ENCODE measurements around the gene OTOG. TPM values are rescaled to one million over a fixed set of nuclear protein-coding genes. Genes with fewer than 3 reads are reported as not detected.

OTOG gene
- total RNA-seq, 1 donor from 2014 or later: not detected

DNA sequence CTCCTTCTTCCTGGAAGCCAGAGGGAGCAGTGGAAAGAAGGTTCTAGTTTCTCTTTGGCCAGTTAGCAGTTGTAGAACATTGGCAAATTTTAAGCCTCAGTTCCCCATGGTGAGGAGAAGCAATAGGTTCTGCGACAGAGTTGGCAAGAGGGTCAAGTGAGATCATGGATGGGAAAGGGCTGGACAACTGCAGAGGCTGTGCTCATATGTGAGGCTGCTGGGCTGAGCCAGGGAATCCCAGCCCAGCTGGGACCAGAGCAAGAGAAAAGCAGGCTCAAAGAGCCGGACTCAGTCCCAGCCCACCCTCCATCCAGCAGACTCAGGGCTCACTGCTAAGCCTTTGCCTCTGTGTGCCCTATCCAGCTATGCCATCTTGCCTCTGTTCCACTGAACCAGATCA, 105.5 kb downstream of the OTOG start:
- no peak for DNase-seq (ENCODE audit: low read depth)
- peaks cover 5% of the 10 kb centered on the region for H3K27me3 ChIP-seq (ENCODE audit: control insufficient read depth, insufficient read depth, low read length)
- H3K4me3 ChIP-seq (ENCODE audit: low read depth, low read length): no peak overlapping the region
- TF ChIP-seq, protein P1, sequence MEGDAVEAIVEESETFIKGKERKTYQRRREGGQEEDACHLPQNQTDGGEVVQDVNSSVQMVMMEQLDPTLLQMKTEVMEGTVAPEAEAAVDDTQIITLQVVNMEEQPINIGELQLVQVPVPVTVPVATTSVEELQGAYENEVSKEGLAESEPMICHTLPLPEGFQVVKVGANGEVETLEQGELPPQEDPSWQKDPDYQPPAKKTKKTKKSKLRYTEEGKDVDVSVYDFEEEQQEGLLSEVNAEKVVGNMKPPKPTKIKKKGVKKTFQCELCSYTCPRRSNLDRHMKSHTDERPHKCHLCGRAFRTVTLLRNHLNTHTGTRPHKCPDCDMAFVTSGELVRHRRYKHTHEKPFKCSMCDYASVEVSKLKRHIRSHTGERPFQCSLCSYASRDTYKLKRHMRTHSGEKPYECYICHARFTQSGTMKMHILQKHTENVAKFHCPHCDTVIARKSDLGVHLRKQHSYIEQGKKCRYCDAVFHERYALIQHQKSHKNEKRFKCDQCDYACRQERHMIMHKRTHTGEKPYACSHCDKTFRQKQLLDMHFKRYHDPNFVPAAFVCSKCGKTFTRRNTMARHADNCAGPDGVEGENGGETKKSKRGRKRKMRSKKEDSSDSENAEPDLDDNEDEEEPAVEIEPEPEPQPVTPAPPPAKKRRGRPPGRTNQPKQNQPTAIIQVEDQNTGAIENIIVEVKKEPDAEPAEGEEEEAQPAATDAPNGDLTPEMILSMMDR (IDR thresholded peaks at IDR 0.05; ENCODE audit: insufficient read depth, low read length, poor library complexity, severe bottlenecking): no peak
- H3K36me3 ChIP-seq (ENCODE audit: control insufficient read depth, insufficient read depth, low read length): no peaks in the 10 kb centered on the region

DNA sequence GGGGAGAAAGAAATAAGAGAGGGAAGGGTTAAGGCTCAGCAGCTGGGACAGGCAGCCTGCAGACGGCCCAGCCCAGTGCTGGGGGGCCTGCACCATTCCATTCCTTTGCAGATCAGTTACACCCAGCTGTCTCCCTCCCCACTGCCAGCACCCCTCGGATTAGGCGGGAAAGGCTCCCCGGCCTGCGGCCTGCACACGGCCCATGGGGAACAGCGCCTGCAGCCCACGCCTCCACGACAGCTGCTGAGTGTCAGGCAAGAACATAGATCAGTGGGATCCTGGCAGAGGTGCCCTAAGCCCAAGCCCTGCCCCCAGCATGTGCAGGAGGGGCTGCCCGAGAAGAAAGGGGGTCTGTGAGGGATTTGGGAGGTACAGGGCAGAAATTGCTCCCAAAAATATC, 106.6 kb downstream of the OTOG start:
- no peak for DNase-seq (ENCODE audit: low read depth)
- TF ChIP-seq, protein P1 (IDR thresholded peaks at IDR 0.05; ENCODE audit: insufficient read depth, low read length, poor library complexity, severe bottlenecking): no peak

DNA sequence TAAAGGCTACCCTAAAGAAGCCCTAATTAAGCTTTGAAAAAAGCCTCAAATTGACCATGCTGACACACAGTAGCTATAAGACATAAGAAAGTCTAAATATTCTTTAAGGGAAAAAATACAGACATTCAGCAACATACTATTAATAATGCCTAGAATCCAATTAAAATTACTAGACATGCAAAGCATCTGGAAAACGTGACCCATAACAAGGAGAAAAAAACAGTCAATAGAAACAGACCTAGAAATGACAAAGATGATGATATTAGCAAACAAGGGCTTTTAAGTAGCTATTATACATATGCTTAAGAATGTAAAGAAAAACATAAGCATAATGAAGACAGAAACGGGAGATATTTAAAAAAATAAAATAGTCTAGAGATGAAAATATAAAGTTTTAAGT, 108.6 kb downstream of the OTOG start:
- TF ChIP-seq, protein P1 (IDR thresholded peaks at IDR 0.05; ENCODE audit: insufficient read depth, low read length, poor library complexity, severe bottlenecking): no peak
- Histone ChIP-seq H3K4me3 (ENCODE audit: low read depth, low read length) (no peak overlapping the region), H3K36me3 (ENCODE audit: control insufficient read depth, insufficient read depth, low read length) (no peaks in the 10 kb centered on the region), H3K27me3 (ENCODE audit: control insufficient read depth, insufficient read depth, low read length) (peaks cover 5% of the 10 kb centered on the region)
- DNase-seq (ENCODE audit: low read depth): no peak

More for the DNA sequence above, 106.6 kb downstream of the OTOG start:
- Histone ChIP-seq H3K36me3 (ENCODE audit: control insufficient read depth, insufficient read depth, low read length) (no peaks in the 10 kb centered on the region), H3K27me3 (ENCODE audit: control insufficient read depth, insufficient read depth, low read length) (peaks cover 5% of the 10 kb centered on the region), H3K4me3 (ENCODE audit: low read depth, low read length) (no peak overlapping the region)

DNA sequence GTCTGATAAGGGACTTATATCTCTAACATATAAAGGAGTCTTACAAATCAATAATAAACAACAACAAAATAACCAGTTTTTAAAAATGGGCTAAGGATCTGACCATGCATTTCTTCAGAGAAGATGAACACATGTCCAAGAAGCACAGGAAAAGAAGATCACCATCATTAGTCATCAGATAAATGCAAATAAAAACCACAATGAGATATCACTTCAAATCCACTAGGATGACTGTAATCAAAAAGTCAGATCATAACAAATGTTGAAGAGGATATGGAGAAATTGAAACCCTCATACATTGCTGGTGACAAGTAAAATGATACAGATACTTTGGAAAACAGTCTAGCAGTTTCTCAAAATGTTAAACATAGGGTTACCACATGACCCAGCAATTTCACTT, 111.2 kb downstream of the OTOG start:
- Histone ChIP-seq H3K36me3 (ENCODE audit: control insufficient read depth, insufficient read depth, low read length) (no peaks in the 10 kb centered on the region), H3K4me3 (ENCODE audit: low read depth, low read length) (no peak overlapping the region), H3K27me3 (ENCODE audit: control insufficient read depth, insufficient read depth, low read length) (peaks cover 4% of the 10 kb centered on the region)
- no peak for DNase-seq (ENCODE audit: low read depth)
- TF ChIP-seq, protein P1 (IDR thresholded peaks at IDR 0.05; ENCODE audit: insufficient read depth, low read length, poor library complexity, severe bottlenecking): no peak

DNA sequence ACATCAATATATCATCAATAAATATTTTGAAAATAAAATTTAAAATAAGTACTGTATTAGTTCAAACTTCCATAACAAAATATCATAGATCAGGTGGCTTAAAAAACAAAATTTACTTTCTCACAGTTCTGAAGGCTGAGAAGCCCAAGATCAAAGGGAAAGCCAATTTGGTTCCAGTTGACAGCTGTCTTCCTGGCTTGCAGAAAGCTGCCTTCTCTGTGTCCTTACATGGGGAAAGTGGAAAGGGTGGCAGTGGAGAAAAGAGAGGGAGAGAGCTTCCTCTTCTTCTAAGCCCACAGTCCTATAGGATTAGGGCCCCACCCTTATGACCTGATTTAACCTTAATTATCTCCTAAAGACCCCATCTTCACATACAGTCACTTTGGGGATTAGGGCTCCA, 121.1 kb downstream of the OTOG start:
- Histone ChIP-seq H3K27me3 (ENCODE audit: control insufficient read depth, insufficient read depth, low read length) (no peaks in the 10 kb centered on the region), H3K4me3 (ENCODE audit: low read depth, low read length) (no peak overlapping the region), H3K36me3 (ENCODE audit: control insufficient read depth, insufficient read depth, low read length) (no peaks in the 10 kb centered on the region)
- TF ChIP-seq, protein P1 (IDR thresholded peaks at IDR 0.05; ENCODE audit: insufficient read depth, low read length, poor library complexity, severe bottlenecking): no peak
- DNase-seq (ENCODE audit: low read depth): no peak

DNA sequence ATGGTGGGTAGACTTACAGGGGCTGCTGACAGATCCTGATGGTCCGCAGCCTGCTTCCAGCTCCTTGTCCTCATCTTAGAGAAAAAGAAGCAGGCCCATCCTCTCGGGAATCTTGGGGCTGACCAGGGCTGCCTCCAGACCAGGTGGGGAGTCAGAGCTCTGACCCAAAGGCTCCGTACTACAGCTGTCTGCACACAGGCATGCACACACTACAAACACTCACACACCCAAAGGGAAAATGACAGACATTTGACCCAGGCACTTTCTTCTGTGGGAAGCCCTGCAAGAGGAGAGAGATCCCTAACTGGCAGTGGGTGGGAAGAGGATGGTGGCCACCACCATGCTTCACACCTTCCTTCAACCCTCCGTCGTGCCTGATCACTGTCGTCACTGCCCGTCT, 125.4 kb downstream of the OTOG start:
- H3K27me3 ChIP-seq (ENCODE audit: control insufficient read depth, insufficient read depth, low read length): peaks cover 3% of the 10 kb centered on the region
- DNase-seq (ENCODE audit: low read depth): no peak
- no peaks in the 10 kb centered on the region for H3K36me3 ChIP-seq (ENCODE audit: control insufficient read depth, insufficient read depth, low read length)
- TF ChIP-seq, protein P1 (IDR thresholded peaks at IDR 0.05; ENCODE audit: insufficient read depth, low read length, poor library complexity, severe bottlenecking): no peak
- H3K4me3 ChIP-seq (ENCODE audit: low read depth, low read length): no peak overlapping the region

All from kidney epithelial cell (primary cell).